SU-DHL-6 (cell line): ENCODE measurements around the gene CCN6.

Experiments used
- CTCF ChIP-seq: fragments of 200-600 bp; sonication (generic); IDR thresholded peaks from one replicate; pipeline ENCODE4 v1.5.1; 2017; ENCODE audit warnings: antibody characterized with exemption, mild to moderate bottlenecking, low read length, moderate library complexity; ENCODE audit not compliant: insufficient read depth, poor library complexity, severe bottlenecking
- EZH2phosphoT487 ChIP-seq: fragments of 200-600 bp; sonication (generic), shearing (Covaris generic); conservative IDR thresholded peaks from 2 replicates; pipeline ENCODE4 v1.6.1; 2018; ENCODE audit warnings: mild to moderate bottlenecking, antibody characterized with exemption, low read length, moderate library complexity, mixed read lengths

- TF ChIP-seq CTCF (no peak), EZH2phosphoT487 (no peak)
Measured at GRCh38 chr6:112106562-112106961, 52.7 kb downstream of the CCN6 start.
